ENCODE measurements around the gene F8A1.
"Not testable (repeated sequence)": the region's sequence is repeated elsewhere in the genome, so short reads cannot be mapped to it uniquely, and the experiment has no call there.

Gene F8A1

DNA sequence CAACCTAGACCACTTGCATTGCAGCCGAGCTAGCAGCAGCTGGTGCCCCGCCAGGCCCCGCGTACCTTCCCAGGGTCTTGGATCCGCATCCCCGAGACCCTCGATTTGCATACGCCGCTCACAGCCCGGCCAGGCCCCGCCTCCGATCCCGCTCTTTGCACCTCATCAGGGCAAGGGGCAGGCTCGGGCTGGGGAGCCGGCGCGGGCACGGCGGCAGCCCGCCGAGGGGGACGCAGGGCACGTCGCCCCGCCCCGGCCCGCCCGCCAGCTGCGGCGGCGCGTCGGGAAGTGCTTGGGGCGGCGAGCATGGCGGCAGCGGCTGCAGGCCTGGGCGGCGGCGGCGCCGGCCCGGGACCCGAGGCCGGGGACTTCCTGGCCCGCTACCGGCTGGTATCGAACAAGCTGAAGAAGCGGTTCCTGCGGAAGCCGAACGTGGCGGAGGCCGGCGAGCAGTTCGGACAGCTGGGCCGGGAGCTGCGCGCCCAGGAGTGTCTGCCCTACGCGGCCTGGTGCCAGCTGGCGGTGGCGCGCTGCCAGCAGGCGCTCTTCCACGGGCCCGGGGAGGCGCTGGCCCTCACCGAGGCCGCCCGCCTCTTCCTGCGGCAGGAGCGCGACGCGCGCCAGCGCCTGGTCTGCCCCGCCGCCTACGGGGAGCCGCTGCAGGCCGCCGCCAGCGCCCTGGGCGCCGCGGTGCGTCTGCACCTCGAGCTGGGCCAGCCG lies at the start of gene F8A1:
Gene F8A1 (plus strand): TSS at position 287 of the 720 bp plus-strand sequence. CDS start 20 bp downstream, at position 307.
- peak; percentile 47 for DNase-seq

- DNase-seq = no peak
Observed at GRCh38 chrX:154840856-154841255, 45.3 kb upstream of the F8A1 start.

DNA sequence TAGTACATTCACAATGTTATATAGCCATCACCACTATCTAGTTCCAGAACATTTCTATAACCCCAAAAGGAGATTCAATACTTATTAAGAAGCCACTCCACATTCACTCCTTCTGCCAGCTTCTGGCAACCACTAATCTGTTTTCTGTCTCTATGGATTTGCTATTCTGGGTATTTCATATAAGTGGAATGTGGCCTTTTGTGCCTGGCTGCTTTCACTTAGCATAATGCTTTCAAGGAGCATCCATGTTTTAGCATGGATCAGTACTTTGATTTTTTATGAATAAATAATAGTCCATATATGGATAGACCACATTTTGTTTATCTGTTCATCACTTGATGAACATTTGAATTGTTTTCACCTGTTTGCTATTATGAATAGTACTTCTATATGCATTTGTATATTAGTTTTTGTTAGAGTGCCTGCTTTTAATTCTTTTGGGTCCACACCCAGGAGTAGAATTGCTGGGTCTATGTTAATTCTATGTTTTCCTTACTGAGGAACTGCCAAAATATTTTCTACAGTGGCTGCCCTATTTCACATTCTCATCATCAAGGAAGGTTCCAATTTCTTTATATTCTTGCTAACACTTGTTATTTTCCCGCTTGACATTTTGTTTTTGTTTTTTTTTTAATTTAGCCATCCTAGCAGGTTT lies 35.1 kb upstream of the F8A1 start:
- no peak for DNase-seq

- DNase-seq = no peak
Observed at GRCh38 chrX:154855256-154855655, 30.9 kb upstream of the F8A1 start.

- not testable (repeated sequence) for DNase-seq
Observed at GRCh38 chrX:154868522-154868921, 17.6 kb upstream of the F8A1 start.

DNA sequence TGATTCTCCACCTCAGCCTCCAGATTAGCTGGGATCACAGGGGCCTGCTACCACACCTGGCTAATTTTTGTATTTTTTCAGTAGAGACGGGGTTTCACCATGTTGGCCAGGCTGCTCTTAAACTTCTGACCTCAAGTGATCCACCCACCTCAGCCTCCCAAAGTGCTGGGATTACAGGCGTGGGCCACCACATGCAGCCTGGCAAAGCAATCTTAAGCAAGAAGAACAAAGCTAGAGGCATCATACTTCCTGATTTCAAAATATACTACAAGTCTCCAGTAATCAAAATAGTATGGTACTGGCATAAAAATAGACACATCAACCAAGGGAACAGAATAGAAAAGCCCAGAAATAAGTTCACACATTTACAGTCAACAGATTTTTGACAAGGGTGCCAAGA lies 12.8 kb upstream of the F8A1 start:
- DNase-seq = no peak

GRCh38 chrX:154884069-154884468 lies 2.1 kb upstream of the F8A1 start:
- not testable (repeated sequence) for DNase-seq

DNA sequence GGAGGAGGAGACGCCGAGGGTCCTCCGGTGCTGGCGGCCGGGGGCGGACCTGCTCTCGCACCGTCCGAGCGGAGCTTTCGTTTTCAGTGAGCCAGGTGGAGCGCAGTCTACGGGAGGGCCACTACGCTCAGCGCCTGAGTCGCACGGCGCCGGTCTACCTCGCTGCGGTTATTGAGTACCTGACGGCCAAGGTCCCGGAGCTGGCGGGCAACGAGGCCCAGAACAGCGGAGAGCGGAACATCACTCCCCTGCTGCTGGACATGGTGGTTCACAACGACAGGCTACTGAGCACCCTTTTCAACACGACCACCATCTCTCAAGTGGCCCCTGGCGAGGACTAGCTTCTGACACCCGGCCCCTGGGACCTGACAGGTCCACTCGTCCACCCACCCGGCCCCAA lies 1.1 kb upstream of the F8A1 start:
- DNase-seq = not testable (repeated sequence)

DNA sequence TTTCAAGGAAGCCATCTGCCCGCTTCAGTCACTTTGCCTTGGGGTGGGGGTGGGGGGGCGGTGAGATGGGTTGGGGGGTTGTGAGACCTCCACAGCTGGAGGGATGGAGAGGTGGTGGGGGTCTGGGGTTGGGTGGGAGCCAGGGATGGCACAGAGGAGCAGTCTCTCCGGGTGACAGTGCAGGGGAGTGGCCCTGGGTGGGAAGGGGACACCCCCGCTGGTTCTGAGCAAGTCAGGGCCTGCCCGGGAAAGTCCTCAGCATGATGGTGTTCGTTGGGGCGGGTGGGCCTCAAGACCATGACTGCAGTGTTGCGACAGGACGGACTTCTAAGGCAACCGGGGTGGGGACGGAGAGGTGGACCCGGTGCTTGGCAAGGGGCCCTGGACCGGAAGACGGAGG lies 606 bp upstream of the F8A1 start:
- DNase-seq = peak; percentile 2

GRCh38 chrX:154886789-154887221 lies 650 bp downstream of the F8A1 start:
- not testable (repeated sequence) for DNase-seq

DNA sequence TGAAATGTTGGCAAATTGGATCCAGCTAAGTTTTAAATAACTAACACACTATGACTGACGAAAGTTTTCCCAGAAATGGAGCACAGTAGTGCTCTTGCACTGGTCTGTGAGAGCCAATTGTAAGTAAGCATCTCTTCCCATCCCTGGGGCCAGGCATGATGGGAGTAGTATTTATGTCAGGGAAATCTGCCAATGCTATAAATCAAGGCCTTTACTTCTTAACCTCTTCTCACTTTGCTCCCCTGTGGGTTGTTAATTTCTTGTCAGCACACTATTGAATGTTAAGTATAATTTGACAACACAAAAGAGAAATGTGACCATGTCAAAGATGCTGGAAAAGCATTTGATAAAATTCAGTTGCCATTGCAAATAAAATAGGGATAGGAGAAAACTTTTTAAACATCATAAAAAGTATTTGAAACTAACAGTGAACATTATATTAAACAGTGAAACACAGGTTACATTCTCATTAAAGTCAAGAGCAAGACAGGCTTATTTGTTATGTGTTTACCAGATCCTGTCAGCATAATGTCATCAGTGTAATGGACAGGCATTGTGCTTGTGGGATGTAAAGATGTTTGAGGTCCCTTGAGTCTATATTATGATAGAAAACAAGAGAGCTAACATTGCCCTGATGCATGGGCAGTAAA lies 5.0 kb downstream of the F8A1 start:
- no peak for DNase-seq

DNA sequence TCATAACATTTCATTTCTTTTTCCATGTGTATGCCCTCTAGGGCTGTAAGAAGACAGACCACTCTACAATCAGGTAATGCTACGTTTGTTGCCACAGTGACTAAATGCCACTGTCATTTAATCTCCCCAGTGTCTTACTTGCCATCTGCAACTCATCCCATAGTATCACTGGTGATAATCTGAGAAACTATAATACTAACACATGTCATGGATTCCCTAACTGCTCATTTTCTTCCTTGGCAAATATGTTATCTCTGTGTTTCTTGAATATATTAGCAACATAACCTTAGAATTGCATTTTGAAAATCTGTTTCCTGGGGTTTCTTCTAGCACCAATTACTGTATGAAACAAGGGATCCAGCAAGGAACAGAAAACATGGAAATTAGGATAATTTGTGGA lies 6.1 kb downstream of the F8A1 start:
- DNase-seq = no peak

DNA sequence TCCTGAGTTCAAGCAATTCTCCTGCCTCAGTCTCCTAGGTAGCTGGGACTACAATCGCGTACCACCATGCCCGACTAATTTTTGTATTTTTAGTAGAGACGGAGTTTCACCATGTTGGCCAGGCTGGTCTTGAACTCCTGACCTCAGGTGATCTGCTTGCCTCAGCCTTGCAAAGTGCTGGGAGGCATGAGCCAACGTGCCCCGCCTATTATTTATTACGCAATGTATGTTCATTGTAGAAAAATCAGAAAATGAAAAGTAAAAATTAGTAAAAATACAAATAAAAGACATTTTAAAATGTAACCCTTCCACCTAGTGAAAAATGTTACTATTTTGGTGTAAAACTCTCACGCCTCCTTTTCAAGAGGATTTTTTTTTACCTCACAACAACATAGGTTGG lies 14.2 kb downstream of the F8A1 start:
- no peak for DNase-seq

GRCh38 chrX:154902408-154902807 lies 16.3 kb downstream of the F8A1 start:
- DNase-seq = no peak

DNA sequence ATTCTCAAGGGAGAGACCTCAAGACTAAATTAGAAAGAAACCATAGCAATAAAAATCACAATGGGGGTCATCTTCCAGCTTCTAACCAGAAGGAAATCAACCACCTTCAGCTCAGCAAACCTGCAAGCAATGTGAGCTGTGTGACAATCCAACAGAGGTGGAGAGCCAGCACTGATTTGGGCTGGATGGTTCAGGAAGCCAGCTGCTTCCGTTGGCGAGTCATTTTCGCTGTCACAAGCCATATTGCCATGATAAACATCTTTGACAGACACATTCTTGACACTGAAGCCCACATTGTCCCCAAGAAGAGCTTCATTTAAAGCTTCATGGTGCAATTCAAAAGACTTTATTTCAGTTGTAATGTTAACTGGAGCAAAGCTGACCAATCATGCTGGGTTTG lies 22.7 kb downstream of the F8A1 start:
- DNase-seq = no peak

GRCh38 chrX:154910048-154910447 lies 23.9 kb downstream of the F8A1 start:
- not testable (repeated sequence) for DNase-seq

GRCh38 chrX:154910528-154910927 lies 24.4 kb downstream of the F8A1 start:
- not testable (repeated sequence) for DNase-seq

GRCh38 chrX:154914052-154914451 lies 27.9 kb downstream of the F8A1 start:
- no peak for DNase-seq

DNA sequence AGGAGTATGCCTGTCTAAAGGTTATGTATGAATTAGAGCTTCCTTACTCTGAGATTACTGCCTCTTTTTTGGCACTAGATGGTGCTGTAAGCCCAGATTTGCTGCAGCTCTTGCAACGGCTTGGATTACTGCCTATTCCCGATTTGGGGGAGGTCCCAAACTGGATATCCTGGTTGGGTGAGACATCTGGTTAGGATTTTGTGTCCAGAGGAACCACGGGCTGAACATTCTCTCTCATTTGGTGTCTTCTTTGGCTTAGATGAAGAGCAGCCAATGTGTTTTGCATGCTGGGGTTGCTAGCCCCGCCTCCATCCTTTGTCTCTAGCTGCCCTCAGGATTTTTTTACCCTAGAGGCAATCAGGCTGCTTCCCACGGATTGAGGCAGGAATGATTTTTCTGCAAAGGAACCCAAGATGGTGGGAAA lies 31.9 kb downstream of the F8A1 start:
- peak; percentile 2 for DNase-seq

DNA sequence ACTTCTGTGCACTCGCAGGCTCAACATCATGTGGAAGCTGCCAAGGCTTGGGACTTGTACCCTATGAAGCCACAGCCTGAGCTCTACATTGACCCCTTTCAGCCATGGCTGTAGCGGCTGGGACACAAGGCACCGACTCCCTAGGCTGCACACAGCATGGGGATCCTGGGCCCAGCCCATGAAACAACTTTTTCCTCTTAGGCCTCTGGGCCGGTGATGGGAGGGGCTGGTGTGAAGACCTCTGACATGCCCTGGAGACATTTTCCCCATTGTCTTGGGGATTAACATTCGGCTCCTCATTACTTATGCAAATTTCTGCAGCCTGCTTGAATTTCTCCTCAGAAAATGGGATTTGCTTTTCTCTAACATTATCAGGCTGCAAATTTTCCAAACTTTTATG lies 38.6 kb downstream of the F8A1 start:
- not testable (repeated sequence) for DNase-seq

All from stimulated activated CD4-positive, alpha-beta T cell treated with anti-CD3 and anti-CD28 coated beads, Interleukin-4, amount 100 ng/mL, for 1 hour (primary cell).